Measurements from ENCODE around the gene STAU1.
"Not testable (repeated sequence)": the region's sequence is repeated elsewhere in the genome, so short reads cannot be mapped to it uniquely, and the experiment has no call there.

The STAU1 gene

GRCh38 chr20:49132995-49133478, 55.1 kb downstream of the STAU1 start:
- DNase-seq (ENCODE audit: low spot score in 2 of 2) = no peak
- Mint-ChIP-seq H3K36me3 (peaks cover 92% of the 10 kb centered on the region), H3K4me3 (no peak overlapping the region), H3K27ac (peak overlapping the region; percentile 33), H3K9me3 (no peaks in the 10 kb centered on the region), H3K4me1 (peaks cover 6% of the 10 kb centered on the region)
- ATAC-seq = no peak

DNA sequence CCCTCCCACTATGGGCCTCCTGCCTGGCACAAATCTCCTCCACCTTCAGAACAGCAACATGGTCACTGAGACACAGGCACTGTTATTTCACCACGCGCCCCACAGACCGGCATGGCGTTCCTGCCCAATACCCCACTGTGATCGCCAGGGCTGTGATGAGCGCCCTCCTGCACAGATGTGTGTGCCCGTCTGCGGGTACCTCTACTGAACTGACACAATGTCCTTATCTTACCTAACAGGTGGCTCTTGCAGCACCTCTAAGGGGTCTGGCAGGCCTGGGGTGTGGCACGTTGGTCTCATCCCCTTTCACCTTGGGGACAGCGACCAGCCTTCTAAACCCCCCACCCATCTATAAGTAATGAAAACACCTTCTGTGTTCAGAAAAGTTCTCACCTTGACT, 64.2 kb downstream of the STAU1 start:
- no peak overlapping the region for H3K27ac Mint-ChIP-seq
- no peaks in the 10 kb centered on the region for H3K9me3 Mint-ChIP-seq
- H3K36me3 Mint-ChIP-seq = peaks cover 100% of the 10 kb centered on the region
- DNase-seq (ENCODE audit: low spot score in 2 of 2) (no peak), ATAC-seq (no peak)
- peaks cover 12% of the 10 kb centered on the region for H3K4me1 Mint-ChIP-seq
- H3K4me3 Mint-ChIP-seq = no peak overlapping the region

DNA sequence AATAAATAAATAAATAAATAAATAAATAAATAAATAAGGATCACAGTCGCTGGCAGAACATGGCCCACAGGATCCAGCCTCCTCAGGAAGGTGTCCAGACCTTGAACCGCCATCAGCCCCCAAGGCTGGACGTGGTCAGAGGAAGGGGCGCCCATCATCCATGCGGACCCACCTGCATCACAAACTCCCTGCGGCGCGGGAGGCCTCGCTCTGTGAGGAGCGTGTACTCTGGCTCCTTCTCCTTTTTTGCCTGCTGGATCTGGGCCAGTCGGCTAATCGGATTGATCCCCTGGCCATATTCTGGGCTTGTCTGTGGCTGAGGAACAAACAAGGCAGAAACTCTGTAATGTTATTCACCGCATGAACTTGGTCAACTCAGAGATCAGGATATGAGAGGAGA, 65.2 kb downstream of the STAU1 start:
- no peak overlapping the region for H3K27ac Mint-ChIP-seq

DNA sequence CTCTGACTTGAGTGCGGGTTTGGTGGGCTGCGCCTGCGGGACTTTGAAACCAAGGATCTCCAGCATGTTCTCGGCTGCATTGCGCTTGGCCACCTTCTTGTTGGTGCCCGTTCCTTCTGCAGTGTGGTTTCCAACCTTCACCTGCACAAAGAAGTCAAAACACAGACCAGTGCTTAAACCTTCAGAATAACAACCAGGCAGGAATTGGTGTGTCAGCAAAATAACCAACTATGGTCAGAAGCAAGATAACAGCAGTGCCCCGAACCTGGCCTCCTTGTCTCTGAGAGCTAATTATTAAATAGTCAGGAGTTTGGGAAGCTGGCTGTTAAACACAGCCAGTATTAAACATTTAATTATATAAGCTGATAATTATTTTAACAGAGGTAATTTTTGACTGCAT, 68.1 kb downstream of the STAU1 start:
- H3K27ac Mint-ChIP-seq = peak overlapping the region; percentile 82
- no peaks in the 10 kb centered on the region for H3K9me3 Mint-ChIP-seq
- DNase-seq (ENCODE audit: low spot score in 2 of 2) (no peak), ATAC-seq (no peak)
- H3K4me3 Mint-ChIP-seq = no peak overlapping the region
- H3K4me1 Mint-ChIP-seq = peaks cover 8% of the 10 kb centered on the region
- H3K36me3 Mint-ChIP-seq = peaks cover 100% of the 10 kb centered on the region

More for the DNA sequence above, 65.2 kb downstream of the STAU1 start:
- peaks cover 12% of the 10 kb centered on the region for H3K4me1 Mint-ChIP-seq
- ATAC-seq (no peak), DNase-seq (ENCODE audit: low spot score in 2 of 2) (no peak)
- H3K9me3 Mint-ChIP-seq = no peaks in the 10 kb centered on the region
- no peak overlapping the region for H3K4me3 Mint-ChIP-seq
- H3K36me3 Mint-ChIP-seq = peaks cover 100% of the 10 kb centered on the region

DNA sequence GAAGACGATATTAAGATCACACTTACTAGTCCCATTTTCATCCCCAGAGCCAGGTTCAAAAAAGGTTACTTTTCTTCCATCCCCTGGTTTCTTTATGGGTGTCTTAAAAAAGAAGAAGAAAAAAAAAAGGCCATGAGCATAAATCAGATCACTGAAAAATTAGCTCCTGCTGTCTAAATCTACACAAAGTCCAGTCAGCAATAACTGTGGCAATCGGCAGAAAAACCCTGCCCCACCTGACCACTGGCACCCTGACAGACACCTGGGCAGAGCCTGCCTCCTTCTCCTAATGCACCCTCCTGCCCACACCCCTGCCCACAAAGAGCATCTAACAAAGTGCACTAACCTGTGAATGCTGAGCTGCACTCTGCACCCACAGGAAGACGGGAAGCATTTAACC, 69.8 kb downstream of the STAU1 start:
- no peaks in the 10 kb centered on the region for H3K9me3 Mint-ChIP-seq
- peaks cover 8% of the 10 kb centered on the region for H3K4me1 Mint-ChIP-seq
- H3K27ac Mint-ChIP-seq = peak overlapping the region; percentile 34
- peaks cover 100% of the 10 kb centered on the region for H3K36me3 Mint-ChIP-seq
- H3K4me3 Mint-ChIP-seq = no peak overlapping the region
- DNase-seq (ENCODE audit: low spot score in 2 of 2) (no peak), ATAC-seq (no peak)

DNA sequence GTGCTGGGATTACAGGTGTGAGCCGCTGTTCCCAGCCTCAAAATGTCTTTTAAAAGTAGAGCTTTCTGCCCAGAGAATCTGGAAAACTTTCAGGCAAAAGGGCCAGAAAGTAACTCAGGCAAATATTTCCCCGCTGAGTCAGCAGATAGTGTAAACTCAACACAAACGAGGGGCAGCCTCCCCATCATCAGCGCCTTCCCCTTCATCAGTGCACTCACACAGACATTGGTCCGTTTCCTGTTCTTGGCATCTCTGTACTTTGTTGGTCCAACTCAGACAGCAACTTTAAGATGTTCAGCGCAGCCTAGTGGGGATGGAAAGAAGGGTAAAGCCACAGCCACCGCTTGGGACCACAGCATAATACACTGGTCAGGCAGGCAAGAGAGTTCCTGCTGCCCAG, 72.6 kb downstream of the STAU1 start:
- H3K4me3 Mint-ChIP-seq = no peak overlapping the region
- no peaks in the 10 kb centered on the region for H3K9me3 Mint-ChIP-seq
- peaks cover 100% of the 10 kb centered on the region for H3K36me3 Mint-ChIP-seq
- H3K4me1 Mint-ChIP-seq = peaks cover 8% of the 10 kb centered on the region
- H3K27ac Mint-ChIP-seq = no peak overlapping the region
- DNase-seq (ENCODE audit: low spot score in 2 of 2) = no peak
- ATAC-seq = no peak

DNA sequence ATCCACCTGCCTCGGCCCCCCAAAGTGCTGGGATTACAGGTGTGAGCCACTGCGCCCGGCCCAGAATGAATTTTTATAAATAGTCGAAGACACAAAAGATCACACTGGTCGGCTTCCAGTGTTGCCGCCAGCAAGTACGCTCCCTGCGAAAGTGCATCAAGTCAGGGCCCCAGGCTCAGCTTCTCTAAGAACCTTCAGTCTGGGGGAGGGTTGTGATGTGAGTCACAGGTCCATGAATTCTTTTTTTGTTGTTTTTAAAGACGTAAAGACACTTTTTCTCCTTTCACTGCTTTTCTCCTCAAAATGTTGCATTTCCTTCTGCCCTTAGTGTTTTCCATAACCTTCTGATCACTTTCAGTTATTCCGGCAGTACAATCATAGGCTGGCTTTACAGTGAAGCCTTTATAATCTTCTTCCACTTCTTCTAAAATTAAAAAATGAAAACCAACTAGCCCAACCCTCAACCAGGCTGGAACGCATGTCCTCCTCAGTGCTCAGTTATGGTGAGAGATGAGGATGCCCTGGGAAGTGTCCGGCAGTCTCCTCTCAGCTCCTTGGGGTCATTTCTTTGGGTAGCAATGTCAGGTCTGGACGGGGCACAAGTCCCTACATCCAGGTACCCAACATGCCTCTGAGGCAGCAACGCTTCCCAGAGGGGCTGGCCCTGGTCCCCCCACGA, 75.4 kb downstream of the STAU1 start:
- Mint-ChIP-seq H3K27ac (no peak overlapping the region), H3K9me3 (no peaks in the 10 kb centered on the region), H3K4me1 (peaks cover 4% of the 10 kb centered on the region), H3K36me3 (peaks cover 92% of the 10 kb centered on the region), H3K4me3 (no peak overlapping the region)
- ATAC-seq (no peak), DNase-seq (ENCODE audit: low spot score in 2 of 2) (no peak)

GRCh38 chr20:49110767-49111694, 77.1 kb downstream of the STAU1 start:
- Mint-ChIP-seq H3K4me3 (no peak overlapping the region), H3K27ac (peak overlapping the region; percentile 70)

DNA sequence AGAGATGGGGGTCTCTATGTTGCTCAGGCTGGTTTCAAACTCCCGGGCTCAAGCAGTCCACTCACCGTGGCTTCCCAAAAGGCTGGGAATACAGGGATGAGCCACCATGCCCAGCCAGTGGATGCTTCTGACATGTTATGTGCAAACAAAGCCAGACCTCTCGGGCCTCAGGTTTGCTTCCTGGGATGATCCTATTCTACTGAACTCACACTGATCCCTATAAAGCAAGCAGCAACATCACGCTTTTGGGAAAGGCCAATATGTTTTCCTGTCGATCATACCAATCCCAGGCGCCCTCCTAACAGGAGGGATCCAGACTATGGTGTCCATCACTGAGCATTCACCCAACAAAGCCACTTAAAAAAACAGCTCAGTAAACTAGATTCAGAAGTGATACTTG, 81.8 kb downstream of the STAU1 start:
- H3K4me1 Mint-ChIP-seq = peaks cover 4% of the 10 kb centered on the region
- no peaks in the 10 kb centered on the region for H3K9me3 Mint-ChIP-seq
- no peak overlapping the region for H3K4me3 Mint-ChIP-seq
- DNase-seq (ENCODE audit: low spot score in 2 of 2) = no peak
- peaks cover 73% of the 10 kb centered on the region for H3K36me3 Mint-ChIP-seq
- ATAC-seq = no peak
- no peak overlapping the region for H3K27ac Mint-ChIP-seq

More at GRCh38 chr20:49110767-49111694, 77.1 kb downstream of the STAU1 start:
- DNase-seq (ENCODE audit: low spot score in 2 of 2) (no peak), ATAC-seq (peak; percentile 16)
- H3K9me3 Mint-ChIP-seq = no peaks in the 10 kb centered on the region
- peaks cover 90% of the 10 kb centered on the region for H3K36me3 Mint-ChIP-seq
- H3K4me1 Mint-ChIP-seq = peaks cover 4% of the 10 kb centered on the region

DNA sequence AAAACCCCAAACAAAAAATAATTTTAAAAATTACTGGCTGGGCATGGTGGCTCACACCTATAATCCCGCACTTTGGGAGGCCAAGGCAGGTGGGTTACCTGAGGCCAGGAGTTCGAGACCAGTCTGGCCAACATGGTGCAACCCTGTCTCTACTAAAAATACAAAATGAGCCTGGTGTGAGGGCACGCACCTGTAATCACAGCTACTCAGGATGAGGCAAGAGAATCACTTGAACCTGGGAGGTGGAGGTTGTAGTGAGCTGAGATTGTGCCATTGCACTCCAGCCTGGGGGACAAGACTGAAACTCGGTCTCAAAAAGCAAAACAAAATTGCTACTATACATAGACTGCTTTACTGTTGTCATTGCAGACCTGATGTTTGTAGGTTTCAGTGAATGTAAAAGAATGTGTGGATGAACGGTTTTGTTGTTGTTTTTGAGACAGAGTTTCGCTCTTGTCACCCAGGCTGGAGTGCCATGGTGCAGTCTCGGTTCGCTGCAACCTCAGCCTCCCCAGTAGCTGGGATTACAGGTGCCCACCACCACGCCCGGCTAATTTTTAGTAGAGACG, 83.1 kb downstream of the STAU1 start:
- H3K9me3 Mint-ChIP-seq; DNase-seq (ENCODE audit: low spot score in 2 of 2); H3K4me3 Mint-ChIP-seq; H3K27ac Mint-ChIP-seq; H3K4me1 Mint-ChIP-seq; ATAC-seq: not testable (repeated sequence)
- peaks cover 73% of the 10 kb centered on the region for H3K36me3 Mint-ChIP-seq

DNA sequence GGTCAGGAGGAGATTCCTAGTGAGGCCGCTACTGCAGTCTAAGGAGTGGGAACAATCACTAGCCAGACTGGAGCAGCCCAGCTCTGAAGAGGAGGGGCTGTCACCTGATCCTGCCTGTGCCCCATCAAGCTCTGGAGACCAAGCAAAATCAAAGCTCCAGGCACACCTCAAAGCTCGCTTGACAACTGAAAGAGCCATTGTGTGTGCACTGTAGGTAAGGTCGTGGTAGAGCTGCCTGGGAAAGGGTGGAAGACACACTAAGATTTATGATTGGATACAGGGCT, 83.8 kb downstream of the STAU1 start:
- ATAC-seq = no peak
- Mint-ChIP-seq H3K36me3 (peaks cover 73% of the 10 kb centered on the region), H3K4me3 (no peak overlapping the region), H3K4me1 (peaks cover 4% of the 10 kb centered on the region), H3K27ac (no peak overlapping the region), H3K9me3 (no peaks in the 10 kb centered on the region)
- DNase-seq (ENCODE audit: low spot score in 2 of 2) = no peak

- Mint-ChIP-seq H3K9me3 (no peaks in the 10 kb centered on the region), H3K36me3 (peaks cover 73% of the 10 kb centered on the region), H3K27ac (no peak overlapping the region), H3K4me3 (no peak overlapping the region), H3K4me1 (peaks cover 4% of the 10 kb centered on the region)
- ATAC-seq = no peak
- no peak for DNase-seq (ENCODE audit: low spot score in 2 of 2)
Observed at GRCh38 chr20:49103647-49104364, 84.3 kb downstream of the STAU1 start.

- no peaks in the 10 kb centered on the region for H3K9me3 Mint-ChIP-seq
- ATAC-seq = no peak
- DNase-seq (ENCODE audit: low spot score in 2 of 2) = no peak
- H3K4me1 Mint-ChIP-seq = no peaks in the 10 kb centered on the region
- peaks cover 78% of the 10 kb centered on the region for H3K36me3 Mint-ChIP-seq
- H3K27ac Mint-ChIP-seq = peak overlapping the region; percentile 84
- no peak overlapping the region for H3K4me3 Mint-ChIP-seq
Observed at GRCh38 chr20:49103019-49103418, 85.1 kb downstream of the STAU1 start.

- Mint-ChIP-seq H3K4me3 (no peak overlapping the region), H3K36me3 (peaks cover 82% of the 10 kb centered on the region), H3K27ac (peak overlapping the region; percentile 84), H3K9me3 (no peaks in the 10 kb centered on the region), H3K4me1 (no peaks in the 10 kb centered on the region)
- DNase-seq (ENCODE audit: low spot score in 2 of 2) (no peak), ATAC-seq (no peak)
Observed at GRCh38 chr20:49100972-49101371, 87.2 kb downstream of the STAU1 start.

DNA sequence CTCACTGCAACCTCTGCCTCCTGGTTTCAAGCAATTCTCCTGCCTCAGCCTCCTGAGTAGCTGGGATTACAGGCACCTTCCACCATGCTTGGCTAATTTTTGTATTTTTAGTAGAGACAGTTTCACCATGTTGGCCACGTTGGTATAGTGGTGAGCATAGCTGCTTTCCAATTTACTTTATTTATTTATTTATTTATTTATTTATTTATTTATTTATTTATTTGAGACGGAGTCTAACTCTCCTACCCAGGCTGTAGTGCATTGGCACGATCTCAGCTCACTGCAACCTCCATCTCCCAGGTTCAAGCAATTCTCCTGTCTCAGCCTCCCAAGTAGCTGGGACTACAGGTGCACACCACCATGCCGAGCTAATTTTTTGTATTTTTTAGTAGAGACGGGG, 87.8 kb downstream of the STAU1 start:
- H3K4me1 Mint-ChIP-seq; H3K4me3 Mint-ChIP-seq; ATAC-seq; H3K9me3 Mint-ChIP-seq; H3K27ac Mint-ChIP-seq; DNase-seq (ENCODE audit: low spot score in 2 of 2): not testable (repeated sequence)
- peaks cover 88% of the 10 kb centered on the region for H3K36me3 Mint-ChIP-seq

Data from stimulated activated effector memory CD8-positive, alpha-beta T cell treated with anti-CD3 and anti-CD28 coated beads, Interleukin-12 subunit alpha, Interleukin-12 subunit beta, amount 100 ng/mL, for 72 hours (primary cell).